Kidney tubule cell (primary cell): ENCODE measurements around the gene FAM171A1.
"Not testable (repeated sequence)": the region's sequence is repeated elsewhere in the genome, so short reads cannot be mapped to it uniquely, and the experiment has no call there.

Experiments used
- DNase-seq: peaks from one replicate; pipeline ENCODE4 v3.0.0-alpha.2; 2018; ENCODE audit warnings: low spot score

The FAM171A1 gene

GRCh38 chr10:15208221-15208620, 162.9 kb downstream of the FAM171A1 start:
- no peak for DNase-seq

DNA sequence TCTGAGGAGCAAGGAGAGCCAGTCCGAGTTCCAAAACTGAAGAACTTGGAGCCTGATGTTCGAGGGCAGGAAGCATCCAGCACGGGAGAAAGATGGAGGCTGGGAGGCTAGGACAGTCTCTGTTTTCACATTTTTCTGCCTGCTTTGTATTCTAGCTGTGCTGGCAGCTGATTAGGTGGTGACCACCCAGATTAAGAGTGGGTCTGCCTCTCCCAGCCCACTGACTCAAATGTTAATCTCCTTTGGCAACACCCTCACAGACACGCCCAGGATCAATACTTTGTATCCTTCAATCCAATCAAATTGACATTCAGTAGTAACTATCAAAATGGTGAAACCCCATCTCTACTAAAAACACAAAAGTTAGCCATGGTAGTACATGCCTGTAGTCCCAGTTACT, 163.7 kb downstream of the FAM171A1 start:
- DNase-seq, result not testable (repeated sequence)

DNA sequence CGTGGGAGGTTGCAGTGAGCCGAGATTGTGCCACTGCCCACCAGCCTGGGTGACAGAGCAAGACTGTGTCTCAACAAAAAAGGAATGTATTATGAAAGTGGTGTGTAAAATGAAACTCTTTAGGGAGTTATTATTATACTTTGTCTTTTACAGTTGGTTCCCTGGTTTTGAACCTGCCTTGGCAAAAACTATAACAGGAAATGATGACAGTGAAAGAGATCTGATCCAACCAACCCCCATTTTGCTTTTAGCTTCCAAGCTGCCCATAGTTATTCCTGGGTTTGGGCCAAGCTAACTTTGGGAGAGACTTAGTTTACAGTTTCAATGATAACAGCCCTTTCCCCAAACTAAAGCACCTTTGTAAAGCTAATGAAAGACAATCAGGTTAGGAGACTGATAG, 168.4 kb downstream of the FAM171A1 start:
- DNase-seq, result no peak

GRCh38 chr10:15202301-15202621, 168.8 kb downstream of the FAM171A1 start:
- not testable (repeated sequence) for DNase-seq

- DNase-seq, result peak; percentile 77
These were observed 169.3 kb downstream of the FAM171A1 start for GRCh38 chr10:15201589-15202300.

DNA sequence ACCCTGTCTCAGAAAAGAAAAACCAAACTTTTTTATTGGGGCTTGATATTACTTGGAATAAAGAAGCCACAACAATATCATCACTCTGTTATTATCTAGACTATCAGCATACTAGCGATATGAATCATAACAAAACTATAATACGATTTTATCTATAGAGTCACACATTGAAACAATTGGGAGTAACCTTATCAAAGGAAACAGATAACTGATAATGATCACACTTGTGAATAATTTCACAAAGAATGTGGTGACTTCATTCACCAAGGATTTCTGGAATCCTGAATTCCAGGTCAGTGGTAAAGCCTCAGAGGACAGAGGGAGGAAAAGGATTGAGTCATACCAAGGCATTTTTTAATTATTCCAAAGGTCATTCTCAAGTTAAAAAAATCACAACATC, 170.5 kb downstream of the FAM171A1 start:
- peak; percentile 95 for DNase-seq

DNA sequence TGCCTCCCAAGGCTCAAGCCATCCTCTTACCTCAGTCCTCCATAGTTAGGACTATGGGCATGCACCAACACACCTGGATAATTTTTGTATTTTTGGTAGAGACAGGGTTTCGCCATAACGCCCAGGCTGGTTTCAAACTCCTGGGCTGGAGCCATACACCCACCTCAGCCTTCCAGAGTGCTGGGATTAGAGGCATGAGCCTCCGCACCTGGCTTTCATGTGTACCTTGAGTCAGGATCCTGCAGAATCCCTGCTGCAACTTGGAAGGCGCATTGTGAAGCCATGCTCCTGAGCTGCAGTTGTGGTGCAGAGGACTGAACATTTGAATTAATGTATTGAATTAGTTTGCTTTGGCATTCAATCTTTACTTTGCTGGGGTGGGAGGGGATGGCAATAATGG, 173.2 kb downstream of the FAM171A1 start:
- no peak for DNase-seq

GRCh38 chr10:15197276-15197675, 173.8 kb downstream of the FAM171A1 start:
- no peak for DNase-seq

DNA sequence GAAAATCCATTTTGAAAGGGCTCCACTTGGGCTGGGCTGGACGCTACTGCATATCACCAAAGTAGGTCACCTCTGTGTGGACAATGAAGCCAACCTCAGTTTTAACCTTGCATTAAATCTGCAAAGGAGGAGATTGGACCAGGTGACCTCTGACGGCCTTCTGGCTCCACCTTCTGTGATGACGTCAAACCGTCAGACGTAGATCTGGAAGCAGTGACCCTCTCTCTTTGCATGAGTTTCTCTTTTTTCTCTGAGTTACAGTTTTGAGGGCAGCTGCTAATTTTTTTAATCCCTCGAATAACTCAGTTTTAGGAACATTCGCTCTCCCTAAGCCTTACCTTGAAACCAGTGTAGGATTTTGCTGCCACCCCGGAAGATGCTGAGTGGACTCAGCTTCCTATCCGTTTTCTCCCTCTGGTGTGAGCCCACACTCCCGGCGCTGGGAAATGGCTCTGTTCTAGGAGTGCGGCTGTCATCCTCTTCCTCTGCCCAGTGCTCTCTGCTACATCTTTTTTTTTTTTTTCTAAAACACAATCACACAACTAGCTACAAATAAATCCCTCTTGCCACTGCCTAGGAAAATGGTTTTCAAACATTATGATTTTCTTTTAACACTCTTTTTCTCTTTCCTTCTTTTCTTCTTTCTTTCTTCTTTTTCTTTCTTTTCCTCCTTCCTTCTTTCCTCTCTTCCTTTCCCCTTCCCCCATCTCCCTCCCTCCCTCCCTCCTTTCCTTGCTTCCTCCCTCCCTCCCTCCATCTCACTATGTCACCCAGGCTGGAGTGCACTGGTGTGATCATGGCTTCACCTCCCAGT, 174.9 kb downstream of the FAM171A1 start:
- DNase-seq, result no peak

DNA sequence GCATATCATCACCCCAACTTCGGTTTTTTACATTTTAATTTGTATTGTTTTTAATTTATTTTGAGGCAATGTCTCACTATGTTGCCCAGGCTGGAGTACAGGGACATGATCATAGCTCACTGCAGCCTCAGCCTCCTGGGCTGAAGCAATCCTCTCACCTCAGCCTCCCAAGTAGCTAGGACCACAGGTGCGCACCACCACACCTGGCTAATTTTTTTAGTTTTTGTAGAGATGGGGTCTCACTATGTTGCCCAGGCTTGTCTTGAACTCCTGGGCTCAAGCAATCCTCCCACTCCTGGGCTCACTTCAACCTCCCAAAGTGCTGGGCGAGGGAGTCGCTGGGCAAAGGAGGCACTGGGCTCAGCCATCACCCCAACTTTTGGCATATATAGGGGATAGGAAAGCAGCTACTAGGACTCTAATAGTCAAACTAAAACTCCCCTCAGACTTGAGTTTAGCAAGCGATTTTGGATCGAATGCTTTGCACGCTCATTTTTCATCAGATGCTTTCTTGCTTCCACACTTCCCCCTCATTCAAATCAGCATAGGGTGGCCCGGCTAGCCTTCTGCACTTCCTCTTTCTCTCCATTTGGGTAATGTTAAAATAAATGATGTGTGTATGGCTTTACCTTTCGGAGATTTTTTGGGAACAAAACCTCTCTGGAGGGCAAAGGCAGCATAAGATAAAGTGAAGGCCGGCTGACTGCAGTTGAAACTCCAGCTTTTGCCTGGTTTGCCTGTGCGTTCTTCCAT, 181.8 kb downstream of the FAM171A1 start:
- no peak for DNase-seq

DNA sequence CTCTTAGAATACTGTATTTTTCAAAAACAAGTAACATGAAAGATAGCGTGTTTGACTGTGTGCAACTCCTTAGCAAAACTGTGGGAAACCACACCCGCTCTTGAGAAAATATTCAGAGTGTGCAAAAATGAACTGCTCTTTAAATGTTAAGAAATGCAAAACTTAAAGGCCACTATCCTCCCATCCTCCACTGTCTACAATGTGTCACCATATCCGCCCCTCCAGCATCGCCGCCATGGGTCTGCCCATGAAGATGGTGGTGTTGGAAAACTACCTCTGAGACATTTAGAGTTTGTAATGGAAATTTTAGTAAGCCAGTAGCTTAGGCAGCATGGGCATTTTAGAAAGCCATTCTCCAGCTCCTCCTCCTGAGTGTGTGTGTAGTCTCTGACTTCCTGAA, 182.5 kb downstream of the FAM171A1 start:
- DNase-seq, result no peak

DNA sequence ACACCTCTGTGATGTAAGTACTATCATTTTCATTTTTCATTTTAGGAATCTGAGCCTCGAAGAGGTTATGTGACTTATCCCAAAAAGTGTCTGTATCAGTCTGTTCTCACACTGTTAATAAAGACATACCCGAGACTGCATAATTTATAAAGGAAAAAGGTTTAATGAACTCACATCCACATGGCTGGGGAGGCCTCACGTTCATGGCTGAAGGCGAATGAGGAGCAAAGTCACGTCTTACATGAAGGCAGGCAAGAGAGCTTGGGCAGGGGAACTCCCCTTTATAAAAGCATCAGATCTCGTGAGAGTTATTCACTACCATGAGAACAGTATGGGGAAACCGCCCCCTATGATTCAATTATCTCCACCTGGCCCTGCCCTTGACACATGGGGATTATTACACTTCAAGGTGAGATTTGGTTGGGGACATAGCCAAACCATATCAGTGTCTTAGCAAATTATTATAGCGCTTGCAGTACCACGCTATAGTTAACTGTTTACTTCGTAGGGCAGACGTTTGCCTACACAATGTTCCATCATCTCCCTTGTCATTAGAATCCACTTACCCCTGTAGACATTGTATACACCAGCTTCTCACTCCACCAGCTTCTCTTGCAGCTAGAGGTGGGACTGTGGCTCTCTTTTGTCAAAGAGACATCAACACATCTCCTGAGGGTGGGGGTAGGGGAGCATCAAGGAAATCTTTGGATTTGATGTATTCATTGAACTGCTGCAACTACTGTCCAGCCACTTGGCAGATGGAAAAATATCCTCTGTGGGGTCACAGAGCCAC, 187.2 kb downstream of the FAM171A1 start:
- DNase-seq, result no peak

DNA sequence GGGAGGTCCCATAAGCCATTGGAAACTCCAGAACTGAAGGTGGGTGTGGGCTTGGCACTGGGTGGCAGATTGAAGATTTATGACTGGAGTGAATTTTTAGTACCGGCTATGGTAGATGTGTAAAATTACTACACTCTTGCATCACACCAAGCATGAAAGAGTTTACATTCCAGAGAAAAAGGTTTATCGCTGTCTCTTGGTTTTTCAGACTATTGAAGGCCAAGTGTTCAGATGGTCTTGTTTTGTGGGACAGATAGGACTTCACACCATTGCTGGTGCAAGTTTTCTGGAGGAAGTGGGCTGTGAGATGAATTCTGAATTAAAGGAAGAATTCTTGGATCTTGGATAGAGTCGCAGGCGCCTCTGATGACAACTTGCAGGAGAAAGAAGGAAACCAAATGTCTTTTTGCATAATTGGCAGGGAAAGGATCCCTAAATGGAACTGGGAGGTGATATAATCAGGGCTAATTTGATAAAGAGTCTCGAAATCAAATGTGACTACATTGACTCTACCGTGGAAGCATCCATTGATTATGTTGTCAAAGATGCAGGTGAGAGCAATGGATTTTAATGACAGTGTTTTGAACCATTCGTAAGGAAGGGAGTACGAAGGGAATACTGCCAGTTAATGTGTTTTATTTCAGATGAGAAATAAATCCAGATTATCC, 188.4 kb downstream of the FAM171A1 start:
- no peak for DNase-seq

DNA sequence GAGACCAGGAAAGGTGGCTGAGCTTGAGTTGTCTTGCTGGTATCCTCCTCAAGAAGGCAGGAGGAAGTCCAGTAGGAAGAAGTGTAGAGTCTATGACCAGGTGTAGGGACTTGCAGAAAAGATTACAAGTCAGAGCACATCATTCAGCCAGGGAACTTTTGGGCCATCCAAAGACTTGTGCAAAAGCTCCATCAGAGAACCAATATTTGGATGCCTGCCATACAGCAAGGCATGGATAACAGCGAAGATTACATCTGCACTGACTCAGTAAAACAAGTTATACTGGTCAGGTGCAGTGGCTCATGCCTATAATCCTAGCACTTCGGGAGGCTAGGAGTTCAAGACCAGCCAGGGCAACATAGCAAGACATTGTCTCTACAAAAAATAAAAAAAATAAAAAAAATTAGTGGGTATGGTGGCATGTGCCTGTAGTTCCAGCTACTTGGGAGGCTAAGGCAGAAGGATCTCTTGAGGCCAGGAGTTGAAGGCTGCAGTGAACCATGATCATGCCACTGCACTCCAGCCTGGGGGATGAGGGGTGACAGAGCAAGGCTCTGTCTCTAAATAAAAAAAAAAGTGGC, 189.4 kb downstream of the FAM171A1 start:
- DNase-seq, result no peak

- no peak for DNase-seq
These were observed 190.4 kb downstream of the FAM171A1 start for GRCh38 chr10:15180736-15181135.

GRCh38 chr10:15176269-15176668, 194.8 kb downstream of the FAM171A1 start:
- no peak for DNase-seq

GRCh38 chr10:15175587-15175986, 195.5 kb downstream of the FAM171A1 start:
- DNase-seq, result no peak

DNA sequence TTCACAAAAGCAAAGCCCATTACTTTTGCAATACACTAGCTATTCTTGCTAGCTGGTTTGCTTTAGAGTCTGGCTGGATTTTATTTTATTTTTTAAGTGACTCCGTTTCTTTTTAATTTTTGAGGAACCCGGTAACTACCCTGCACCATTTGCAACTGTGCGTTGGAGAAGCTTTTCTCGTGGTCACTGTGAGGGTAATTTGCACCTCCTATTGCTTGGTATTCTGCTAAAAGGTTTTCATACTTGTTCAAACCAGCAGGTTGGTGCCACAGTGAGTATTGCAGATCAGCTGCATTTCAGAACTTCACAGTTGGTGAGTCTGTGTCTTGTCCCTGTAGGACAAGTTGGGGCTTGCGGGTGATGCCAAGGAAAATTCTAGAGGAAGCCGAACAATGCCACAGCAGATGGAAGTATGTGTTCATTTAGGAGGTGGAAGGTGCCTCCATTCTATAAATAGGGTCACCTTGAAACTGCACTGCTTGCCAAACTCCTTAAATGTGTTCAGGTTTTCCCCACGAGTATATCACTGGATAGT, 198.7 kb downstream of the FAM171A1 start:
- no peak for DNase-seq

DNA sequence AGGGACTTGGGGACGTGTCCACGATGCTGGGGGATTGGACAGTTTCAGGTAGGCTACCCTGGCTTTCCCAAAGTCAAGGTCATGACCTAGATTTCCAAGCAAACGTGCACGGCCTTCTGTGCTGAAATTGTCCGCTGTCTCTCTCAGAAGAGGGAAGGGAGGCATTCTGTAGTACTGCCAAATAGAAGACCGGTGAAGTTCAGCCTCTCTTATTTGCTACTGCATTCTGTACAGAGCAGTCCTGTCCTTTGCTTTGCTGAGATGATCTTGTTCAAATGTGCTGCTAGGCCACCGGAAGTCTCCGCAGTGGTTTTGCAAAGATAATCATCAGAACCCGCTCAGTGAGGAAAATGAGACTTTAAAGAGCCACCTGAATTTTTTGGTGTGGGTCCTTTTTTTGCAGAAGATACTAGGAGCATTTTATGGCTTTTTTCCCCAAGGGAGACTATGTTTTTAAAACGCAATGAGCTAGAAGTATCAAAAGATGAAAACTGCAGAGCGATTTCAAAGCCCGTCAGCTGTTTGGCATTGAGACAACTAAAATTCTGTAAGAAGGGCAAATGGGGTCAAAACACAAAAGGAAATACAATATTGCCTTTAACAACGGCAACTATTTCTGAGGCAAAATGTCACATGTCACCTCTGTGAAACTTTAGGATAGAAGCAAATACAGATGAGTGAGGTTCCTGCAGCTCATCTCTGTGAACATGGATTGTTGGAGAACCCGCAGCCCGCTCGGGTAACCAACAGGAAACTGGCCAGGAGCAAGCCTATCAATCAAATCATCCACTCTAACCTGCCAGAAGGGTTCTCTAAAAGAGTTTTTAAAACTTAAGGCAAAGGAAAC, 201.3 kb downstream of the FAM171A1 start:
- DNase-seq, result peak; percentile 13
